ENCODE measurements around the gene RFFL.

DNA sequence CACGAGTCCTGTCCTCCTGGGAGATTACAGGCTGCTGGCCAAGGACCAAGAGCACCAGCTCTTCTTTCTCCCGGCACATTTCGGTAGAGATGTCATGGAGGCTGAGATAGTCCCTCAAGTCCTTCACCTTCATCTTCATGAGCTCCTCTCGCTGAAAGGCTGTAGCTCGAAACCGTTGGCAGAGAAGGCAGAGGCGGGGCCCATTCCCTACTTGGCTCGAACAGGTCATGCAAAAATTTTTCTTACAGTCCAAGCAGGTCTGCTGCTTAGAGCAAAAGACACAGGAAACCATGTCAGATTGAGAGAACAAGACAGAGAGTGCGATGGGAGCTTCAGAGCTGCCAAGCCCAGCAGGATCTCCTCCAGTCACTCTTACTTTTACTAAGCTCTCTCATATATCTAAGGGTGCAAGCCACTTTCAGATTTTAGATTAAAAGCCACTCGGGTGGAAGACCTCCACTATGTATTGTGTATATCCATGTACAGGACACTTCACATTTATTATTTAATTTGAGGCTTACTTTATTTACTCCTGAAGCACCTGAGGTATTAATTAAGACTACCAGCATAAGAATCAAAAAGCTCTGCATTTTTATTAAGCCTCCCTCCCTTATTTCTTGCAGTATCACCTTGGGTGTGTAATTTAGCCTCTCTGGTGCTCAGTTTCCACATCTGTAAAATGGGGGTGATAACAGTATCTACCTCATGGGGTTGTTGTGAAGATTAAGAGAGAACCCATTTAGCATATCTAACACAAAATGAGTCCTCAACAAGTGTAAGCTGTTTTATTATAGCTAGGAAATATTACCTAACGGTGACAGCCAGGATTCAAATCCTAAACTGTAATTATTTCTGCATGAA, 41.8 kb downstream of the RFFL start:
- no peak for TF ChIP-seq CTCF (conservative IDR thresholded peaks at IDR 0.05)
- no peak for TF ChIP-seq ZFX (IDR thresholded peaks at IDR 0.05)
